Fibroblast of gingiva (primary cell): ENCODE results near the gene PYROXD2.
A peak's percentile ranks its signal among the peaks of the same experiment; 100 is the strongest.

Source experiments
- DNase-seq: peaks from one replicate; pipeline ENCODE4 v3.0.0-alpha.2; 2011; ENCODE audit warnings: low read depth

PYROXD2 gene

GRCh38 chr10:98414578-98414931 is 427 bp downstream of the PYROXD2 start:
- DNase-seq = no peak

GRCh38 chr10:98411768-98412167 is 3.2 kb downstream of the PYROXD2 start:
- peak; percentile 34 for DNase-seq

- DNase-seq = no peak
Observed at GRCh38 chr10:98411166-98411565, 3.8 kb downstream of the PYROXD2 start.

GRCh38 chr10:98410759-98411158 is 4.2 kb downstream of the PYROXD2 start:
- no peak for DNase-seq

- no peak for DNase-seq
Observed at GRCh38 chr10:98410135-98410743, 4.7 kb downstream of the PYROXD2 start.

GRCh38 chr10:98408799-98409198 is 6.2 kb downstream of the PYROXD2 start:
- no peak for DNase-seq

- DNase-seq = no peak
Observed at GRCh38 chr10:98407744-98408241, 7.2 kb downstream of the PYROXD2 start.

- DNase-seq = no peak
Observed at GRCh38 chr10:98407017-98407743, 7.8 kb downstream of the PYROXD2 start.

GRCh38 chr10:98405422-98405821 is 9.6 kb downstream of the PYROXD2 start:
- DNase-seq = no peak

GRCh38 chr10:98404571-98405359 is 10.2 kb downstream of the PYROXD2 start:
- DNase-seq = peak; percentile 59

- no peak for DNase-seq
Observed at GRCh38 chr10:98403812-98404504, 11.0 kb downstream of the PYROXD2 start.

- DNase-seq = no peak
Observed at GRCh38 chr10:98402931-98403718, 11.9 kb downstream of the PYROXD2 start.

GRCh38 chr10:98402478-98402877 is 12.5 kb downstream of the PYROXD2 start:
- DNase-seq = no peak

GRCh38 chr10:98400482-98400881 is 14.5 kb downstream of the PYROXD2 start:
- peak; percentile 74 for DNase-seq

GRCh38 chr10:98399784-98400183 is 15.2 kb downstream of the PYROXD2 start:
- no peak for DNase-seq

- no peak for DNase-seq
Observed at GRCh38 chr10:98397089-98397600, 17.8 kb downstream of the PYROXD2 start.

GRCh38 chr10:98396096-98397063 is 18.6 kb downstream of the PYROXD2 start:
- no peak for DNase-seq

- DNase-seq = no peak
Observed at GRCh38 chr10:98394851-98395440, 20.0 kb downstream of the PYROXD2 start.

GRCh38 chr10:98391578-98391991 is 23.4 kb downstream of the PYROXD2 start:
- DNase-seq = peak; percentile 37

GRCh38 chr10:98391065-98391464 is 23.9 kb downstream of the PYROXD2 start:
- DNase-seq = no peak
